Measurements from ENCODE around the gene CLDN12. TPM values are rescaled to one million over a fixed set of nuclear protein-coding genes. Genes with fewer than 3 reads are reported as not detected.

The CLDN12 gene
- total and polyA plus RNA-seq, 2 of the 4 experiments (the other 2 are of a cell fraction) = 33.4 to 46.4 TPM

GRCh38 chr7:90432752-90433151 lies 29.5 kb downstream of the CLDN12 start:
- Histone ChIP-seq H2BK20ac (ENCODE audit: low read depth, low read length) (no peak overlapping the region), H4K91ac (ENCODE audit: insufficient read depth, low read depth, low read length) (no peak overlapping the region), H2AFZ (replicated peaks; ENCODE audit: low read length, poor library complexity) (no peak overlapping the region), H3K9me1 (ENCODE audit: insufficient read depth, low read length) (no peaks in the 10 kb centered on the region), H3K9me3 (ENCODE audit: control insufficient read depth, insufficient read depth, low read length) (peaks cover 7% of the 10 kb centered on the region; the same call in 1 of the 2 replicates), H4K5ac (ENCODE audit: low read depth, low read length) (no peak overlapping the region), H3K14ac (replicated peaks; ENCODE audit: low read depth, low read length) (no peak overlapping the region), H3K4me1 (ENCODE audit: control insufficient read depth, insufficient read depth, low read length) (no peaks in the 10 kb centered on the region), H3K27me3 (ENCODE audit: control insufficient read depth, insufficient read depth, low read length) (no peaks in the 10 kb centered on the region), H3K4me2 (ENCODE audit: low read depth, low read length) (no peak overlapping the region), H3K23ac (ENCODE audit: low read depth, low read length) (no peak overlapping the region), H3K36me3 (ENCODE audit: control insufficient read depth, insufficient read depth, low read length) (no peaks in the 10 kb centered on the region), H3K56ac (ENCODE audit: extremely low read depth, insufficient read depth, low read length) (no peak overlapping the region), H4K20me1 (ENCODE audit: insufficient read depth, low read length) (no peaks in the 10 kb centered on the region), H2AK9ac (replicated peaks; ENCODE audit: low read depth, low read length, poor library complexity) (no peak overlapping the region), H2BK15ac (ENCODE audit: low read depth, low read length) (no peak overlapping the region), H2AK5ac (ENCODE audit: low read depth, low read length) (no peak overlapping the region), H3K4ac (ENCODE audit: low read depth, low read length) (no peak overlapping the region), H3K9ac (ENCODE audit: low read depth, low read length) (no peak overlapping the region), H3K18ac (ENCODE audit: low read depth, low read length) (no peak overlapping the region), H3K27ac (ENCODE audit: insufficient read depth, low read length) (no peak overlapping the region), H2BK120ac (ENCODE audit: low read depth, low read length) (no peak overlapping the region), H3K4me3 (ENCODE audit: insufficient read depth, low read depth, low read length) (no peak overlapping the region), H2BK5ac (ENCODE audit: low read depth, low read length, poor library complexity, severe bottlenecking) (no peak overlapping the region), H4K8ac (ENCODE audit: low read depth in 2 of 2, low read length in 2 of 2) (no peak overlapping the region), H3K79me1 (ENCODE audit: low read depth in 1 of 2, low read length in 2 of 2) (no peaks in the 10 kb centered on the region)
- intact Hi-C loops (cut with micrococcal nuclease) = no loop called here
- TF ChIP-seq, protein P1, sequence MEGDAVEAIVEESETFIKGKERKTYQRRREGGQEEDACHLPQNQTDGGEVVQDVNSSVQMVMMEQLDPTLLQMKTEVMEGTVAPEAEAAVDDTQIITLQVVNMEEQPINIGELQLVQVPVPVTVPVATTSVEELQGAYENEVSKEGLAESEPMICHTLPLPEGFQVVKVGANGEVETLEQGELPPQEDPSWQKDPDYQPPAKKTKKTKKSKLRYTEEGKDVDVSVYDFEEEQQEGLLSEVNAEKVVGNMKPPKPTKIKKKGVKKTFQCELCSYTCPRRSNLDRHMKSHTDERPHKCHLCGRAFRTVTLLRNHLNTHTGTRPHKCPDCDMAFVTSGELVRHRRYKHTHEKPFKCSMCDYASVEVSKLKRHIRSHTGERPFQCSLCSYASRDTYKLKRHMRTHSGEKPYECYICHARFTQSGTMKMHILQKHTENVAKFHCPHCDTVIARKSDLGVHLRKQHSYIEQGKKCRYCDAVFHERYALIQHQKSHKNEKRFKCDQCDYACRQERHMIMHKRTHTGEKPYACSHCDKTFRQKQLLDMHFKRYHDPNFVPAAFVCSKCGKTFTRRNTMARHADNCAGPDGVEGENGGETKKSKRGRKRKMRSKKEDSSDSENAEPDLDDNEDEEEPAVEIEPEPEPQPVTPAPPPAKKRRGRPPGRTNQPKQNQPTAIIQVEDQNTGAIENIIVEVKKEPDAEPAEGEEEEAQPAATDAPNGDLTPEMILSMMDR (conservative IDR thresholded peaks at IDR 0.05; ENCODE audit: low read depth, low read length) = no peak
- no peak for TF ChIP-seq MAZ (IDR thresholded peaks at IDR 0.05; ENCODE audit: borderline replicate concordance, low read depth, low read length)
- TF ChIP-seq RAD21 (IDR thresholded peaks at IDR 0.05; ENCODE audit: low read length) = no peak
- TF ChIP-seq RFX5 (IDR thresholded peaks at IDR 0.05; ENCODE audit: low read depth, low read length) = no peak
- TF ChIP-seq MAFK (IDR thresholded peaks at IDR 0.05; ENCODE audit: low read depth, low read length) = no peak
- TF ChIP-seq NFE2L2 (IDR thresholded peaks at IDR 0.05; ENCODE audit: low read depth, low read length) = no peak
- no peak for ATAC-seq (ENCODE audit: low read depth)
- WGBS, 2 experiments (ENCODE audit: extremely low coverage in 2 of 2, insufficient read length in 1 of 2) = 53% methylated on average over 5 of the region's 10 CpGs; no CpG with 5 or more reads in 1 of the 2 experiments
- no TSS peak for BruUV-seq (replicated peaks)
- in situ Hi-C loops (cut with MboI; ENCODE audit: low sequenced_read_pairs) = loop anchor here (10.0 kb wide), 1 partner anchor 268 kb away; no protein-coding TSS in a partner anchor
- no peak for DNase-seq
- ChIA-PET CTCF (no interaction called here), POLR2A (ENCODE audit: unreplicated experiment) (no interaction called here)
- dilution Hi-C loops (cut with HindIII; ENCODE audit: low sequenced_read_pairs, unreplicated experiment) = no loop called here

Measured in IMR-90 (cell line).